GM18858 (cell line): Measurements from ENCODE around the gene ERCC2.

Experiments
- ATAC-seq: cut with Tn5 transposase; IDR thresholded peaks from one replicate; pipeline ENCODE4 v1.9.1; 2021; ENCODE audit not compliant: unreplicated experiment

Gene ERCC2

GRCh38 chr19:45402298-45403061 is 32.1 kb upstream of the ERCC2 start:
- no peak for ATAC-seq

GRCh38 chr19:45401815-45402214 is 31.4 kb upstream of the ERCC2 start:
- ATAC-seq, result no peak

GRCh38 chr19:45400192-45400591 is 29.8 kb upstream of the ERCC2 start:
- ATAC-seq, result no peak

GRCh38 chr19:45395821-45396617 is 25.6 kb upstream of the ERCC2 start:
- ATAC-seq, result no peak

GRCh38 chr19:45391871-45392665 is 21.7 kb upstream of the ERCC2 start:
- no peak for ATAC-seq

GRCh38 chr19:45391346-45391745 is 21.0 kb upstream of the ERCC2 start:
- no peak for ATAC-seq

- no peak for ATAC-seq
These were observed 15.2 kb upstream of the ERCC2 start for GRCh38 chr19:45385392-45386221.

GRCh38 chr19:45382426-45382825 is 12.1 kb upstream of the ERCC2 start:
- no peak for ATAC-seq

- no peak for ATAC-seq
These were observed 9.7 kb upstream of the ERCC2 start for GRCh38 chr19:45380107-45380506.

GRCh38 chr19:45376045-45376724 is 5.8 kb upstream of the ERCC2 start:
- ATAC-seq, result no peak

- ATAC-seq, result no peak
These were observed 1.5 kb downstream of the ERCC2 start for GRCh38 chr19:45368737-45369340.

GRCh38 chr19:45368127-45368526 is 2.2 kb downstream of the ERCC2 start:
- no peak for ATAC-seq

GRCh38 chr19:45364696-45365095 is 5.7 kb downstream of the ERCC2 start:
- no peak for ATAC-seq

- ATAC-seq, result no peak
These were observed 6.4 kb downstream of the ERCC2 start for GRCh38 chr19:45363861-45364459.

- ATAC-seq, result no peak
These were observed 8.1 kb downstream of the ERCC2 start for GRCh38 chr19:45362291-45362690.

- no peak for ATAC-seq
These were observed 8.8 kb downstream of the ERCC2 start for GRCh38 chr19:45361608-45362007.

GRCh38 chr19:45358213-45358792 is 12.1 kb downstream of the ERCC2 start:
- no peak for ATAC-seq

- no peak for ATAC-seq
These were observed 13.0 kb downstream of the ERCC2 start for GRCh38 chr19:45357445-45357783.
